ENCODE data around the gene LRRC8C. TPM values are rescaled to one million over a fixed set of nuclear protein-coding genes. Genes with fewer than 3 reads are reported as not detected.
A peak's percentile ranks its signal among the peaks of the same experiment; 100 is the strongest.

Gene LRRC8C
- total RNA-seq, 1 donor, result 10.8 TPM

DNA sequence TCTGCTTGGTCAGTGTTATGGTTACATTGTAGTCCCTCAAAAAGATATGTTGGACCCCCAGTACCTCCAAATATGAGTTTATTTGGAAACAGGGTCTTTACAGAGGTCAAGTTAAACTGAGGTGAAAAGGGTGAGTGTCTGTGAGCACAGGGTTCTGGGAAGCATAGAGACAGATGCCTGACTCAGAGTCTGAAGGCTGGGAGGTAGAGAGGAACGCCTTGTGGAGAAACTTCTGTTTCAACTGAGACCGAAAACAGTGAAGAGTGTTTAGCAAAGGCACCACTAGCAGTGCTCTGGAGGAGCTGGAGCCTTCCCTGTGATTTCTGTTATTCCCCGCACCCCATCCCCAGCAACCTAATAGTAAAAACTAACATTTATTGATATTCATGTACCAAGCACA is 122.7 kb downstream of the LRRC8C start:
- no peak overlapping the region for H3K4me3 ChIP-seq (ENCODE audit: low read depth, low read length)
- DNase-seq (ENCODE audit: low read depth), result no peak
- no peak for TF ChIP-seq CTCF (IDR thresholded peaks at IDR 0.05; ENCODE audit: insufficient read depth, low read depth, low read length)

- no peak overlapping the region for H3K4me3 ChIP-seq (ENCODE audit: low read depth, low read length)
- peak; percentile 32 for DNase-seq (ENCODE audit: low read depth)
- TF ChIP-seq CTCF (IDR thresholded peaks at IDR 0.05; ENCODE audit: insufficient read depth, low read depth, low read length), result no peak
Measured at GRCh38 chr1:89757532-89757931, 124.6 kb downstream of the LRRC8C start.

DNA sequence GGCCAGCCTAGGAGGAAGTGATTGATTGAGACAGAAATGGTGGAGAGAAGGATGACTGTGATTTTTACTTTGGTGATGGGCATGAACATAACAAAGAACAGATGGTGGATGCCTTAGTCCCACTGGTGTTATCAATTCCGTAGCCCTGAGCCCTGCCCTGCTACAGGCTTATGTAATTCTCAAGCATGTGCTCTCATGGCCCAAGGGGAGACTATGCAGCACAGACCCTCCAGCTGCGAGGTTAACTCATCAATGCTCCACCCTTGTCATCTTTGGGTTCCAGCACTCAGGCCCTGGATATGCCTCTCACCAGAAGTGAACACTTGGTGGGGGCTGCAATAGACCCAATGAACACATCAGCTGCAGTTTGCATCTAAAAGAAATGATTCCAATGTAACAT is 125.2 kb downstream of the LRRC8C start:
- no peak for TF ChIP-seq CTCF (IDR thresholded peaks at IDR 0.05; ENCODE audit: insufficient read depth, low read depth, low read length)
- no peak overlapping the region for H3K4me3 ChIP-seq (ENCODE audit: low read depth, low read length)
- no peak for DNase-seq (ENCODE audit: low read depth)

DNA sequence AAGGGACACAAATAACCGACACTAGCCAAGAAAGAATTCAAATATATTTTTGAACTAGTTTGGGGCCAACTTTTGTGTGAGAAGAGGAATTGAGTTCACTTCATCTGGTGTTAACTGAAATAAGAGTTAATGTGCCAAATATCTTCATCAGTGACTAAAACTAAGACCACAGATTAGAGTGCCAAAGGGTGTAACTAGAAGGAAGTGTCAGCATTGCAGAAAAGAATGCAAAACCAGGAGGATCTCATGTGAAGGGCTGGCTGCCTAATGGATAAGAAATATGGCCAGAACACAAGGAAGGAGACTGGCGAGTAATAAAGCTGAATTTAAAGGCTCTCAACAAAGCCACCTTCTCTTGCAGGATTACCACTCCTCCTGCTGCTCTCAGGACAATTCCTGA is 126.1 kb downstream of the LRRC8C start:
- no peak for DNase-seq (ENCODE audit: low read depth)
- no peak overlapping the region for H3K4me3 ChIP-seq (ENCODE audit: low read depth, low read length)
- no peak for TF ChIP-seq CTCF (IDR thresholded peaks at IDR 0.05; ENCODE audit: insufficient read depth, low read depth, low read length)

- no peak overlapping the region for H3K4me3 ChIP-seq (ENCODE audit: low read depth, low read length)
- DNase-seq (ENCODE audit: low read depth), result no peak
- no peak for TF ChIP-seq CTCF (IDR thresholded peaks at IDR 0.05; ENCODE audit: insufficient read depth, low read depth, low read length)
Measured at GRCh38 chr1:89760496-89760895, 127.6 kb downstream of the LRRC8C start.

DNA sequence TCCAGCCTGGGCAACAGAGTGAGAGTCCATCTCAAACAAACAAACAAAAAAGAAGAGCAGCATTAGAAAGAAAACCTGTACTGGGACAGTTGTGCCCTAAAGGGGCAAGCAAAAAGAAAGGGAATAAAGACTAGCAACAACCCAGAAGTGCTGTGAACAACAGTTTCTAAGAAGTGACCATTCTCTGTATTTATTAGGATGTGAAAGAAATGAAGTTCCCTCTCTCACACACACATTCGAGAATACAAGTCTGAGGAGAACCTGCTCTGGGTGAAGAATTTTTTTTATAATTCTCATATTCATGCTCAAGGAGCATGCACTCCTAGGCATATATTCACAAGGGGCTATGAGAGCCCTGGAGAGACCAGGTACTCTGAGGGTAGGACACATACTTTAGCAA is 128.4 kb downstream of the LRRC8C start:
- DNase-seq (ENCODE audit: low read depth), result no peak
- TF ChIP-seq CTCF (IDR thresholded peaks at IDR 0.05; ENCODE audit: insufficient read depth, low read depth, low read length), result no peak
- H3K4me3 ChIP-seq (ENCODE audit: low read depth, low read length), result no peak overlapping the region

DNA sequence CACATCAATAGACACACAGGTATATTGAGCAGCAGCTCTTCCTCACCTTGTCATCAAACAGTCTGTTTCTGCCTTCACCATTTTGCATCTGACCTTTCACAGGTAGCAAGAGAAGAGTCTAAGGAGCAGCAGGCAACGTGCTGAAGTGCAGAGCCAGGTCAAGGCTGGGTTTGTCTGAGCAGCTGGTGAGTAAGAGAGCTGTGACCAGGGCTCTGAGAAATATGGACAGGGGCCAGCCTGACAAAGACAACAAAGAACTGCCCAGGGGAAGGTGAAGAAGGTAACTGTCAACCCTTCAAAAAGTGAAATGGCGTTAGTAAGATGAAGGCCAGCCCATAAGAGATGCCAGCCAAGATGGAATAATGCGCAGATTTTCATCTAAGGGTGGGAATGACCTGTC is 129.0 kb downstream of the LRRC8C start:
- DNase-seq (ENCODE audit: low read depth), result no peak
- no peak for TF ChIP-seq CTCF (IDR thresholded peaks at IDR 0.05; ENCODE audit: insufficient read depth, low read depth, low read length)
- no peak overlapping the region for H3K4me3 ChIP-seq (ENCODE audit: low read depth, low read length)

Measured in fibroblast of villous mesenchyme (primary cell).